ENCODE results near the gene CFAP20DC. TPM values are rescaled to one million over a fixed set of nuclear protein-coding genes. Genes with fewer than 3 reads are reported as not detected.

The CFAP20DC gene
- total RNA-seq, 1 experiment from 2014 or later, result 2.8 TPM

- H3K9me3 Mint-ChIP-seq (ENCODE audit: unreplicated experiment), result no peaks in the 10 kb centered on the region
- no peak overlapping the region for H3K27ac Mint-ChIP-seq (ENCODE audit: unreplicated experiment)
- peaks cover 3% of the 10 kb centered on the region for H3K27me3 Mint-ChIP-seq (ENCODE audit: insufficient read depth, unreplicated experiment)
- no peak for TF ChIP-seq CTCF (IDR thresholded peaks at IDR 0.05; ENCODE audit: insufficient read depth in 1 of 2, low read depth in 1 of 2, low read length in 1 of 2, severe bottlenecking in 1 of 2, unreplicated experiment in 1 of 2)
- CTCF ChIA-PET, result no interaction called here
- BruUV-seq (replicated peaks), result no TSS peak
- H3K36me3 Mint-ChIP-seq (ENCODE audit: insufficient read depth, unreplicated experiment), result no peaks in the 10 kb centered on the region
- H3K4me1 ChIP-seq, result no peaks in the 10 kb centered on the region
- intact Hi-C loops (cut with micrococcal nuclease; ENCODE audit: unreplicated experiment), result no loop called here
- no peaks in the 10 kb centered on the region for H3K4me1 Mint-ChIP-seq (ENCODE audit: low read depth, unreplicated experiment)
- H3K4me3 ChIP-seq (ENCODE audit: low read depth, low read length), result no peak overlapping the region
- H3K27me3 ChIP-seq (replicated peaks; ENCODE audit: control insufficient read depth, insufficient read depth, low read length), result no peaks in the 10 kb centered on the region
- no peaks in the 10 kb centered on the region for H3K36me3 ChIP-seq (ENCODE audit: control insufficient read depth, insufficient read depth, low read length)
- no peaks in the 10 kb centered on the region for H3K9me3 ChIP-seq
- no peak for DNase-seq
- POLR2A ChIA-PET, result no interaction called here
- H3K4me3 Mint-ChIP-seq (ENCODE audit: unreplicated experiment), result no peak overlapping the region
Observed at GRCh38 chr3:58863206-58863605, 186.6 kb downstream of the CFAP20DC start.

GRCh38 chr3:58861551-58861950 is 188.3 kb downstream of the CFAP20DC start:
- no peak for TF ChIP-seq CTCF (IDR thresholded peaks at IDR 0.05; ENCODE audit: insufficient read depth in 1 of 2, low read depth in 1 of 2, low read length in 1 of 2, severe bottlenecking in 1 of 2, unreplicated experiment in 1 of 2)
- DNase-seq, result no peak
- Histone ChIP-seq H3K9me3 (no peaks in the 10 kb centered on the region), H3K4me1 (no peaks in the 10 kb centered on the region), H3K36me3 (ENCODE audit: control insufficient read depth, insufficient read depth, low read length) (no peaks in the 10 kb centered on the region), H3K27me3 (replicated peaks; ENCODE audit: control insufficient read depth, insufficient read depth, low read length) (no peaks in the 10 kb centered on the region), H3K4me3 (ENCODE audit: low read depth, low read length) (no peak overlapping the region)
- Mint-ChIP-seq H3K4me1 (ENCODE audit: low read depth, unreplicated experiment) (no peaks in the 10 kb centered on the region), H3K4me3 (ENCODE audit: unreplicated experiment) (no peak overlapping the region), H3K27ac (ENCODE audit: unreplicated experiment) (no peak overlapping the region), H3K9me3 (ENCODE audit: unreplicated experiment) (no peaks in the 10 kb centered on the region), H3K36me3 (ENCODE audit: insufficient read depth, unreplicated experiment) (no peaks in the 10 kb centered on the region), H3K27me3 (ENCODE audit: insufficient read depth, unreplicated experiment) (peaks cover 3% of the 10 kb centered on the region)
- intact Hi-C loops (cut with micrococcal nuclease; ENCODE audit: unreplicated experiment), result no loop called here
- ChIA-PET POLR2A (no interaction called here), CTCF (no interaction called here)
- BruUV-seq (replicated peaks), result no TSS peak

- H3K36me3 Mint-ChIP-seq (ENCODE audit: insufficient read depth, unreplicated experiment), result no peaks in the 10 kb centered on the region
- intact Hi-C loops (cut with micrococcal nuclease; ENCODE audit: unreplicated experiment), result no loop called here
- no peaks in the 10 kb centered on the region for H3K27me3 ChIP-seq (replicated peaks; ENCODE audit: control insufficient read depth, insufficient read depth, low read length)
- H3K27me3 Mint-ChIP-seq (ENCODE audit: insufficient read depth, unreplicated experiment), result no peaks in the 10 kb centered on the region
- ChIA-PET CTCF (no interaction called here), POLR2A (no interaction called here)
- H3K4me3 ChIP-seq (ENCODE audit: low read depth, low read length), result no peak overlapping the region
- H3K4me3 Mint-ChIP-seq (ENCODE audit: unreplicated experiment), result no peak overlapping the region
- no peaks in the 10 kb centered on the region for H3K9me3 Mint-ChIP-seq (ENCODE audit: unreplicated experiment)
- DNase-seq, result no peak
- no peaks in the 10 kb centered on the region for H3K4me1 Mint-ChIP-seq (ENCODE audit: low read depth, unreplicated experiment)
- BruUV-seq (replicated peaks), result no TSS peak
- no peaks in the 10 kb centered on the region for H3K36me3 ChIP-seq (ENCODE audit: control insufficient read depth, insufficient read depth, low read length)
- no peaks in the 10 kb centered on the region for H3K9me3 ChIP-seq
- no peak overlapping the region for H3K27ac Mint-ChIP-seq (ENCODE audit: unreplicated experiment)
- no peaks in the 10 kb centered on the region for H3K4me1 ChIP-seq
- no peak for TF ChIP-seq CTCF (IDR thresholded peaks at IDR 0.05; ENCODE audit: insufficient read depth in 1 of 2, low read depth in 1 of 2, low read length in 1 of 2, severe bottlenecking in 1 of 2, unreplicated experiment in 1 of 2)
Observed at GRCh38 chr3:58858126-58858525, 191.7 kb downstream of the CFAP20DC start.
